Liver (tissue), 9 donors: ENCODE data around the gene TOX2. TPM values are rescaled to one million over a fixed set of nuclear protein-coding genes. Genes with fewer than 3 reads are reported as not detected.

Experiments
- DNase-seq: peaks from one replicate; pipeline ENCODE4 v3.0.0-alpha.2; 2017; ENCODE audit warnings: low spot score
- H3K27ac ChIP-seq, 2 donors: one replicate each; pipeline ENCODE4 v1.7.0; 2013; ENCODE audit warnings: inconsistent platforms in 2 of 2, low read length in 2 of 2, control low read depth in 1 of 2, low read depth in 1 of 2, mild to moderate bottlenecking in 1 of 2
- H3K27me3 ChIP-seq, 4 donors: one replicate each; pipeline versions ENCODE4 v1.6.1 to v1.7.0; 2013; ENCODE audit warnings: low read length in 3 of 4, inconsistent platforms in 1 of 4, mild to moderate bottlenecking in 1 of 4, moderate library complexity in 1 of 4; ENCODE audit not compliant: control insufficient read depth in 4 of 4, insufficient read depth in 4 of 4
- H3K36me3 ChIP-seq, 4 donors: one replicate each; pipeline versions ENCODE4 v1.6.1 to v1.7.0; 2013; ENCODE audit warnings: low read length in 3 of 4, mild to moderate bottlenecking in 3 of 4, low read depth in 1 of 4, moderate library complexity in 1 of 4; ENCODE audit not compliant: control insufficient read depth in 4 of 4, insufficient read depth in 3 of 4
- H3K4me1 ChIP-seq, 4 donors: one replicate each; pipeline versions ENCODE4 v1.6.1 to v1.7.0; 2013; ENCODE audit warnings: low read length in 3 of 4, mild to moderate bottlenecking in 3 of 4, moderate library complexity in 1 of 4; ENCODE audit not compliant: control insufficient read depth in 4 of 4, insufficient read depth in 4 of 4
- H3K4me3 ChIP-seq, 3 donors: one replicate each; pipeline versions ENCODE4 v1.6.1 to v1.7.0; 2013; ENCODE audit warnings: low read length in 3 of 3, control low read depth in 1 of 3, low read depth in 1 of 3, mild to moderate bottlenecking in 1 of 3
- H3K9ac ChIP-seq, 2 donors: one replicate each; pipeline ENCODE4 v1.7.0; 2013; ENCODE audit warnings: low read length in 2 of 2, mild to moderate bottlenecking in 2 of 2, moderate library complexity in 2 of 2, control low read depth in 1 of 2, low read depth in 1 of 2
- H3K9me3 ChIP-seq, 4 donors: one replicate each; pipeline versions ENCODE4 v1.6.1 to v1.7.0; 2013; ENCODE audit warnings: low read length in 3 of 4; ENCODE audit not compliant: control insufficient read depth in 4 of 4
- ATF3 ChIP-seq: IDR thresholded peaks from 2 replicates; pipeline ENCODE4 v1.6.1; 2016; ENCODE audit warnings: antibody characterized with exemption
- CTCF ChIP-seq: fragments of 150-350 bp; IDR thresholded peaks from 2 replicates; pipeline ENCODE4 v1.5.1; 2017; ENCODE audit warnings: improper control_type of control experiment, low read depth, low read length; ENCODE audit not compliant: missing input control
- EGR1 ChIP-seq, 2 donors: IDR thresholded peaks; 2 replicates each; pipeline ENCODE4 v1.6.1; 2016 to 2018; ENCODE audit warnings: antibody characterized with exemption in 2 of 2, low read depth in 2 of 2
- FOXA1 ChIP-seq: IDR thresholded peaks from 2 replicates; pipeline ENCODE4 v1.6.1; 2016; ENCODE audit warnings: antibody characterized with exemption
- FOXA2 ChIP-seq: IDR thresholded peaks from 2 replicates; pipeline ENCODE4 v1.6.1; 2016; ENCODE audit warnings: antibody characterized with exemption
- GABPA ChIP-seq, 2 donors: IDR thresholded peaks in 1 of 2; conservative IDR thresholded peaks in 1 of 2; 2 replicates each; pipeline ENCODE4 v1.6.1; 2016; ENCODE audit warnings: antibody characterized with exemption in 2 of 2, mild to moderate bottlenecking in 1 of 2, moderate library complexity in 1 of 2
- HNF4A ChIP-seq, 2 donors: conservative IDR thresholded peaks; 2 replicates each; pipeline ENCODE4 v1.6.1; 2016; ENCODE audit warnings: antibody characterized with exemption in 2 of 2, mild to moderate bottlenecking in 2 of 2
- HNF4G ChIP-seq: IDR thresholded peaks from 2 replicates; pipeline ENCODE4 v1.6.1; 2016; ENCODE audit warnings: antibody characterized with exemption
- JUND ChIP-seq, 2 donors: IDR thresholded peaks; 2 replicates each; pipeline ENCODE4 v1.6.1; 2016; ENCODE audit warnings: antibody characterized with exemption in 2 of 2
- MAX ChIP-seq: IDR thresholded peaks from 2 replicates; pipeline ENCODE4 v1.6.1; 2016; ENCODE audit warnings: antibody characterized with exemption
- NR2F2 ChIP-seq: IDR thresholded peaks from 2 replicates; pipeline ENCODE4 v1.6.1; 2016; ENCODE audit warnings: antibody characterized with exemption
- RAD21 ChIP-seq, 2 donors: IDR thresholded peaks; 2 replicates each; pipeline ENCODE4 v1.6.1; 2016; ENCODE audit warnings: antibody characterized with exemption in 2 of 2, mild to moderate bottlenecking in 2 of 2
- REST ChIP-seq: IDR thresholded peaks from 2 replicates; pipeline ENCODE4 v1.6.1; 2016; ENCODE audit warnings: antibody characterized with exemption, mild to moderate bottlenecking
- RXRA ChIP-seq, 2 donors: IDR thresholded peaks; 2 replicates each; pipeline ENCODE4 v1.6.1; 2017 to 2018; ENCODE audit warnings: antibody characterized with exemption in 2 of 2, mild to moderate bottlenecking in 1 of 2
- SP1 ChIP-seq: IDR thresholded peaks from 2 replicates; pipeline ENCODE4 v1.6.1; 2018; ENCODE audit warnings: antibody characterized with exemption, mild to moderate bottlenecking
- TAF1 ChIP-seq: conservative IDR thresholded peaks from 2 replicates; pipeline ENCODE4 v1.6.1; 2016; ENCODE audit warnings: antibody characterized with exemption, mild to moderate bottlenecking
- YY1 ChIP-seq: IDR thresholded peaks from 2 replicates; pipeline ENCODE4 v1.6.1; 2016; ENCODE audit warnings: antibody characterized with exemption, mild to moderate bottlenecking
- ZBTB33 ChIP-seq: IDR thresholded peaks from 2 replicates; pipeline ENCODE4 v1.6.1; 2016; ENCODE audit warnings: antibody characterized with exemption
- WGBS: extraction: QIAGEN DNeasy Blood & Tissue Kit; methylation state at CpG from one replicate; pipeline ENCODE4 v1.1.7; 2013; 5-methylcytosine and 5-hydroxymethylcytosine counted together
- polyA plus RNA-seq, 2 donors: library from polyadenylated mRNA; stranded (reverse) in 1 of 2; unstranded in 1 of 2; fragments of 200-250 nt in 1 of 2; fragments of >200 nt in 1 of 2; fragmentation: Nextera tagmentation in 1 of 2; extraction: Ambion mirVana in 1 of 2; gene quantifications; one replicate each; pipeline versions ENCODE4 v1.2.1 to v1.2.3, GENCODE V29; 2013 to 2015
- total RNA-seq, 2 donors: library from RNA; depleted of rRNA; stranded (reverse); fragments of >200 nt; gene quantifications; one replicate each; pipeline ENCODE4 v1.2.3, GENCODE V29; 2014
- donor health status: healthy.
- donor health status: healthy.
- donor health status: healthy.
- donor health status: healthy.
- donor health status: healthy.

Gene TOX2
- total and polyA plus RNA-seq, 4 donors = 0.33 to 2.7 (median 1.4) TPM

GRCh38 chr20:44099832-44100231 is 185.2 kb downstream of the TOX2 start:
- no peak for TF ChIP-seq RAD21 (IDR thresholded peaks at IDR 0.05)
- no peak for TF ChIP-seq TAF1
- TF ChIP-seq FOXA2 = no peak
- no peak for TF ChIP-seq EGR1 (IDR thresholded peaks at IDR 0.05; ENCODE audit: low read depth in 2 of 2)
- no peak for TF ChIP-seq ZBTB33
- no peak for TF ChIP-seq SP1
- no peak for TF ChIP-seq MAX
- TF ChIP-seq RXRA (IDR thresholded peaks at IDR 0.05) = no peak
- no peak for TF ChIP-seq HNF4G
- TF ChIP-seq FOXA1 = no peak
- TF ChIP-seq YY1 = no peak
- no peak for TF ChIP-seq NR2F2
- TF ChIP-seq JUND (IDR thresholded peaks at IDR 0.05) = no peak
- no peak for TF ChIP-seq ATF3
- TF ChIP-seq CTCF = no peak
- TF ChIP-seq HNF4A (conservative IDR thresholded peaks at IDR 0.05) = no peak
- no peak for TF ChIP-seq REST
- TF ChIP-seq GABPA (IDR thresholded peaks at IDR 0.05 in 1 of 2, conservative IDR thresholded peaks at IDR 0.05 in 1 of 2) = no peak
- WGBS = 62% methylated on average over 7 of the region's 7 CpGs
- no peak for DNase-seq
- Histone ChIP-seq H3K9me3 (peaks cover 0 to 5% (median 0%) of the 10 kb centered on the region in 4 donors), H3K4me3 (no peak overlapping the region), H3K4me1 (no peaks in the 10 kb centered on the region), H3K27ac (no peak overlapping the region), H3K27me3 (no peaks in the 10 kb centered on the region), H3K9ac (no peak overlapping the region), H3K36me3 (no peaks in the 10 kb centered on the region)
